ENCODE results near the gene SNAI3.

DNA sequence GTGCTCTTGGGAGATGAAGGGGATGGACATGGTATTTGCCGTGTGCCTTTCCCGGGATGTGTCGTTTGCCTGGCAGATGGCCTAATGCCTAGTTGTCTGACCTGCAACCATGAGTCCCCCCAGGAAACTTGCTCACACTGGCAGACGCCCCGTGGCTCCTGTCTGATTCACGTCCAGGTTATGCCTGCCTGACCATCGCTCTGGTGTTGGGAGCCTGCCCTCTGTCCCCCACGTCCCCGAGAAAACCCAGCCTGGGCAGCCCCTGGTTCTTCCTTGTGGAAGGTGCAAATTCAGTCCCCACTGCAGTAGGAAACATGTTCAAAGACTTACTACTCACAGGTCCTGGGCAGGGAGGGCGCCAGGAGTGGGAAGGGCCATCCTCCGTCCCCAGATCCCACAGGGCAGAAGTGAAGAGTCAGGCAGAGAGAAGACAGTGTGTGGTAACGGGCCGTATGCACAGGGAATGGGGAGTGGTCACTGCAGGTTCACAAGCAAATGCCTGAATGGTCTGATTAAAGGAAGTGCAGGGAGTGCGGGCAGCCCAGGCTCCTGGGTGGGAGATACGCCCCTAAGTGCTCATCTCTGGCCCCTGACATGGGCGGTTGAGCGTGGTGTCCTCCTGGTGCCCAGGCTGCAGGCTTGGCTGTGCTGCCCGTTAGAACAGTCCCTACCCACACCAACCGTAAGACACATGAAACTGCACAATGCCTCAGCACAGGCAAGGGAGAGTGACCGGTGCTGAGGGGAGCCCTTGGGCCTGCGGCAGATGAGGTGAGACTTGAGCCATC lies 4.2 kb upstream of the SNAI3 start:
- TF ChIP-seq SMC3 (conservative IDR thresholded peaks at IDR 0.05; ENCODE audit: poor library complexity) (no peak), EP300 (conservative IDR thresholded peaks at IDR 0.05; ENCODE audit: poor library complexity, severe bottlenecking) (no peak), MXI1 (conservative IDR thresholded peaks at IDR 0.05; ENCODE audit: poor library complexity, severe bottlenecking) (no peak), POLR2AphosphoS5 (IDR thresholded peaks at IDR 0.05) (no peak), EZH2 (IDR thresholded peaks at IDR 0.05; ENCODE audit: borderline replicate concordance, insufficient read depth, low read length, poor library complexity, severe bottlenecking) (no peak), TAF1 (IDR thresholded peaks at IDR 0.05; ENCODE audit: low read depth) (no peak), RAD21 (conservative IDR thresholded peaks at IDR 0.05) (no peak)
- TF ChIP-seq, protein P1, sequence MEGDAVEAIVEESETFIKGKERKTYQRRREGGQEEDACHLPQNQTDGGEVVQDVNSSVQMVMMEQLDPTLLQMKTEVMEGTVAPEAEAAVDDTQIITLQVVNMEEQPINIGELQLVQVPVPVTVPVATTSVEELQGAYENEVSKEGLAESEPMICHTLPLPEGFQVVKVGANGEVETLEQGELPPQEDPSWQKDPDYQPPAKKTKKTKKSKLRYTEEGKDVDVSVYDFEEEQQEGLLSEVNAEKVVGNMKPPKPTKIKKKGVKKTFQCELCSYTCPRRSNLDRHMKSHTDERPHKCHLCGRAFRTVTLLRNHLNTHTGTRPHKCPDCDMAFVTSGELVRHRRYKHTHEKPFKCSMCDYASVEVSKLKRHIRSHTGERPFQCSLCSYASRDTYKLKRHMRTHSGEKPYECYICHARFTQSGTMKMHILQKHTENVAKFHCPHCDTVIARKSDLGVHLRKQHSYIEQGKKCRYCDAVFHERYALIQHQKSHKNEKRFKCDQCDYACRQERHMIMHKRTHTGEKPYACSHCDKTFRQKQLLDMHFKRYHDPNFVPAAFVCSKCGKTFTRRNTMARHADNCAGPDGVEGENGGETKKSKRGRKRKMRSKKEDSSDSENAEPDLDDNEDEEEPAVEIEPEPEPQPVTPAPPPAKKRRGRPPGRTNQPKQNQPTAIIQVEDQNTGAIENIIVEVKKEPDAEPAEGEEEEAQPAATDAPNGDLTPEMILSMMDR (IDR thresholded peaks at IDR 0.05; ENCODE audit: poor library complexity, severe bottlenecking): no peak
- TF ChIP-seq, protein P2, sequence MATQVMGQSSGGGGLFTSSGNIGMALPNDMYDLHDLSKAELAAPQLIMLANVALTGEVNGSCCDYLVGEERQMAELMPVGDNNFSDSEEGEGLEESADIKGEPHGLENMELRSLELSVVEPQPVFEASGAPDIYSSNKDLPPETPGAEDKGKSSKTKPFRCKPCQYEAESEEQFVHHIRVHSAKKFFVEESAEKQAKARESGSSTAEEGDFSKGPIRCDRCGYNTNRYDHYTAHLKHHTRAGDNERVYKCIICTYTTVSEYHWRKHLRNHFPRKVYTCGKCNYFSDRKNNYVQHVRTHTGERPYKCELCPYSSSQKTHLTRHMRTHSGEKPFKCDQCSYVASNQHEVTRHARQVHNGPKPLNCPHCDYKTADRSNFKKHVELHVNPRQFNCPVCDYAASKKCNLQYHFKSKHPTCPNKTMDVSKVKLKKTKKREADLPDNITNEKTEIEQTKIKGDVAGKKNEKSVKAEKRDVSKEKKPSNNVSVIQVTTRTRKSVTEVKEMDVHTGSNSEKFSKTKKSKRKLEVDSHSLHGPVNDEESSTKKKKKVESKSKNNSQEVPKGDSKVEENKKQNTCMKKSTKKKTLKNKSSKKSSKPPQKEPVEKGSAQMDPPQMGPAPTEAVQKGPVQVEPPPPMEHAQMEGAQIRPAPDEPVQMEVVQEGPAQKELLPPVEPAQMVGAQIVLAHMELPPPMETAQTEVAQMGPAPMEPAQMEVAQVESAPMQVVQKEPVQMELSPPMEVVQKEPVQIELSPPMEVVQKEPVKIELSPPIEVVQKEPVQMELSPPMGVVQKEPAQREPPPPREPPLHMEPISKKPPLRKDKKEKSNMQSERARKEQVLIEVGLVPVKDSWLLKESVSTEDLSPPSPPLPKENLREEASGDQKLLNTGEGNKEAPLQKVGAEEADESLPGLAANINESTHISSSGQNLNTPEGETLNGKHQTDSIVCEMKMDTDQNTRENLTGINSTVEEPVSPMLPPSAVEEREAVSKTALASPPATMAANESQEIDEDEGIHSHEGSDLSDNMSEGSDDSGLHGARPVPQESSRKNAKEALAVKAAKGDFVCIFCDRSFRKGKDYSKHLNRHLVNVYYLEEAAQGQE (IDR thresholded peaks at IDR 0.05; ENCODE audit: borderline replicate concordance): no peak
